A673 (cell line): ENCODE results near the gene LYPD8. TPM values are rescaled to one million over a fixed set of nuclear protein-coding genes. Genes with fewer than 3 reads are reported as not detected.

Experiments
- BruUV-seq: library from RNA; stranded (reverse); fragments of 400-500 nt; replicated peaks from 2 replicates; lab custom pipeline; 2021; lab: Mats Ljungman, UMichigan
- CTCF ChIA-PET: fragments of 300-600 bp; sonication (Branson Sonifier 250); formaldehyde crosslinking; loops from one replicate; lab custom pipeline; 2022; ENCODE audit warnings: antibody characterized with exemption; lab: Charles Lee
- POLR2A ChIA-PET: fragments of 300-600 bp; sonication (Branson Sonifier 250); formaldehyde crosslinking; loops from one replicate; lab custom pipeline; 2022; ENCODE audit warnings: antibody characterized with exemption; ENCODE audit not compliant: low non-redundant PET; lab: Charles Lee
- DNase-seq: peaks from one replicate; pipeline ENCODE4 v3.0.0-alpha.2; 2015; ENCODE audit warnings: low spot score
- H3K27ac ChIP-seq: fragments of 200-600 bp; sonication (generic); 2 replicates; pipeline ENCODE4 v1.5.1; 2016; ENCODE audit warnings: mixed run types, low read depth, mild to moderate bottlenecking, mixed read lengths, antibody characterized with exemption, low read length; ENCODE audit not compliant: poor library complexity, severe bottlenecking
- H3K27me3 ChIP-seq: fragments of 200-600 bp; sonication (generic); replicated peaks from 2 replicates; pipeline ENCODE4 v1.6.1; 2017; ENCODE audit warnings: mixed run types, low read depth, mild to moderate bottlenecking, mixed read lengths, antibody characterized with exemption, low read length; ENCODE audit not compliant: insufficient read depth, poor library complexity
- H3K36me3 ChIP-seq: fragments of 200-600 bp; sonication (generic); 2 replicates; pipeline ENCODE4 v1.6.1; 2016; ENCODE audit warnings: mixed run types, mild to moderate bottlenecking, mixed read lengths, antibody characterized with exemption, low read length; ENCODE audit not compliant: insufficient read depth, poor library complexity, severe bottlenecking
- H3K4me1 ChIP-seq: fragments of 200-600 bp; sonication (generic); 2 replicates; pipeline ENCODE4 v1.6.1; 2017; ENCODE audit warnings: mixed run types, mild to moderate bottlenecking, mixed read lengths, antibody characterized with exemption, low read length; ENCODE audit not compliant: insufficient read depth, poor library complexity, severe bottlenecking
- H3K4me3 ChIP-seq: fragments of 200-600 bp; sonication (generic); 2 replicates; pipeline ENCODE4 v1.5.1; 2016; ENCODE audit warnings: low read depth, mixed run types, mild to moderate bottlenecking, mixed read lengths, low read length; ENCODE audit not compliant: poor library complexity, severe bottlenecking
- H3K9me3 ChIP-seq: fragments of 200-600 bp; sonication (generic); 2 replicates; pipeline ENCODE4 v1.6.1; 2016; ENCODE audit warnings: mixed run types, low read depth, mild to moderate bottlenecking, mixed read lengths, antibody characterized with exemption, low read length; ENCODE audit not compliant: poor library complexity, severe bottlenecking
- CTCF ChIP-seq: fragments of 300-800, 200-600 bp; sonication (generic); conservative IDR thresholded peaks from 2 replicates; pipeline ENCODE4 v1.5.1; 2017; ENCODE audit warnings: low read depth, mild to moderate bottlenecking, antibody characterized with exemption, low read length, moderate library complexity, mixed read lengths
- EZH2 ChIP-seq: fragments of 200-600 bp; sonication (generic); IDR thresholded peaks from 2 replicates; pipeline ENCODE4 v1.6.1; 2017; ENCODE audit warnings: borderline replicate concordance, low read depth, mild to moderate bottlenecking, mixed read lengths, antibody characterized with exemption, low read length; ENCODE audit not compliant: poor library complexity, severe bottlenecking
- intact Hi-C: fragments of 100-400 bp; cut with micrococcal nuclease; formaldehyde crosslinking; loops from one replicate; pipeline ENCODE4 v1.10.0; 2022; ENCODE audit not compliant: unreplicated experiment
- total RNA-seq: library from RNA; stranded (reverse); gene quantifications from 2 replicates; pipeline ENCODE4 v1.2.3, GENCODE V29; 2021

LYPD8 gene
- total RNA-seq, 1 experiment from 2014 or later = not detected

GRCh38 chr1:248778906-248779305 is 23.3 kb upstream of the LYPD8 start:
- Histone ChIP-seq H3K4me3 (no peak overlapping the region), H3K4me1 (no peaks in the 10 kb centered on the region), H3K27ac (no peak overlapping the region), H3K36me3 (no peaks in the 10 kb centered on the region), H3K27me3 (no peaks in the 10 kb centered on the region), H3K9me3 (no peaks in the 10 kb centered on the region)
- BruUV-seq = no TSS peak
- intact Hi-C loops = no loop called here
- TF ChIP-seq EZH2 (no peak), CTCF (no peak)
- POLR2A ChIA-PET = no interaction called here
- CTCF ChIA-PET = no interaction called here
- no peak for DNase-seq

GRCh38 chr1:248776991-248777390 is 21.4 kb upstream of the LYPD8 start:
- intact Hi-C loops = no loop called here
- CTCF ChIA-PET = no interaction called here
- H3K36me3 ChIP-seq = no peaks in the 10 kb centered on the region
- no peaks in the 10 kb centered on the region for H3K9me3 ChIP-seq
- no TSS peak for BruUV-seq
- DNase-seq = no peak
- no peak overlapping the region for H3K27ac ChIP-seq
- TF ChIP-seq EZH2 (no peak), CTCF (no peak)
- H3K4me1 ChIP-seq = no peaks in the 10 kb centered on the region
- H3K27me3 ChIP-seq = peaks cover 15% of the 10 kb centered on the region
- H3K4me3 ChIP-seq = no peak overlapping the region
- POLR2A ChIA-PET = no interaction called here

GRCh38 chr1:248775441-248775840 is 19.9 kb upstream of the LYPD8 start:
- Histone ChIP-seq H3K9me3 (no peaks in the 10 kb centered on the region), H3K4me3 (no peak overlapping the region), H3K27me3 (peaks cover 18% of the 10 kb centered on the region), H3K36me3 (no peaks in the 10 kb centered on the region), H3K4me1 (no peaks in the 10 kb centered on the region), H3K27ac (no peak overlapping the region)
- DNase-seq = no peak
- POLR2A ChIA-PET = no interaction called here
- BruUV-seq = no TSS peak
- intact Hi-C loops = no loop called here
- CTCF ChIA-PET = no interaction called here
- TF ChIP-seq CTCF = no peak
- no peak for TF ChIP-seq EZH2
